ENCODE measurements around the gene ERMN.

Gene ERMN

DNA sequence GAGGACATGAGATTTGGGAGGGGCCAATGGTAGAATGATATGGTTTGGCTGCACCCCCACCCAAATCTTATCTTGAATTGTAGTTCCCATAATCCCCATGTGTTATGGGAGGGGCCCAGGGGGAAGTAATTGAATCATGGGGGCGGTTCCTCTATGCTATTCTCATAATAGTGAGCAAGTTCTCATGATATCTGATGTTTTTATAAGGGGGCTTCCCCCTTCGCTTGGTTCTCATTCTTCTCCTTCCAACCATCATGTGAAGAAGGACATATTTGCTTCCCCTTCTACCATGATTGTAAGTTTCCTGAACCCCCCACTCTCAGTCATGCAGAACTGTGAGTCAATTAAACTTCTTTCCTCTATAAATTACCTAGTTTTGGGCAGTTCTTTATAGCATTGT, 37.0 kb upstream of the ERMN start:
- DNase-seq: no peak
- H3K9me3 ChIP-seq: no peaks in the 10 kb centered on the region
- H3K4me1 ChIP-seq: no peaks in the 10 kb centered on the region
- no peak overlapping the region for H3K4me3 ChIP-seq (ENCODE audit: low read depth, low read length)
- TF ChIP-seq, protein P1, sequence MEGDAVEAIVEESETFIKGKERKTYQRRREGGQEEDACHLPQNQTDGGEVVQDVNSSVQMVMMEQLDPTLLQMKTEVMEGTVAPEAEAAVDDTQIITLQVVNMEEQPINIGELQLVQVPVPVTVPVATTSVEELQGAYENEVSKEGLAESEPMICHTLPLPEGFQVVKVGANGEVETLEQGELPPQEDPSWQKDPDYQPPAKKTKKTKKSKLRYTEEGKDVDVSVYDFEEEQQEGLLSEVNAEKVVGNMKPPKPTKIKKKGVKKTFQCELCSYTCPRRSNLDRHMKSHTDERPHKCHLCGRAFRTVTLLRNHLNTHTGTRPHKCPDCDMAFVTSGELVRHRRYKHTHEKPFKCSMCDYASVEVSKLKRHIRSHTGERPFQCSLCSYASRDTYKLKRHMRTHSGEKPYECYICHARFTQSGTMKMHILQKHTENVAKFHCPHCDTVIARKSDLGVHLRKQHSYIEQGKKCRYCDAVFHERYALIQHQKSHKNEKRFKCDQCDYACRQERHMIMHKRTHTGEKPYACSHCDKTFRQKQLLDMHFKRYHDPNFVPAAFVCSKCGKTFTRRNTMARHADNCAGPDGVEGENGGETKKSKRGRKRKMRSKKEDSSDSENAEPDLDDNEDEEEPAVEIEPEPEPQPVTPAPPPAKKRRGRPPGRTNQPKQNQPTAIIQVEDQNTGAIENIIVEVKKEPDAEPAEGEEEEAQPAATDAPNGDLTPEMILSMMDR (IDR thresholded peaks at IDR 0.05; ENCODE audit: low read depth, low read length): no peak
- H3K27me3 ChIP-seq: no peaks in the 10 kb centered on the region
- no peaks in the 10 kb centered on the region for H3K36me3 ChIP-seq

DNA sequence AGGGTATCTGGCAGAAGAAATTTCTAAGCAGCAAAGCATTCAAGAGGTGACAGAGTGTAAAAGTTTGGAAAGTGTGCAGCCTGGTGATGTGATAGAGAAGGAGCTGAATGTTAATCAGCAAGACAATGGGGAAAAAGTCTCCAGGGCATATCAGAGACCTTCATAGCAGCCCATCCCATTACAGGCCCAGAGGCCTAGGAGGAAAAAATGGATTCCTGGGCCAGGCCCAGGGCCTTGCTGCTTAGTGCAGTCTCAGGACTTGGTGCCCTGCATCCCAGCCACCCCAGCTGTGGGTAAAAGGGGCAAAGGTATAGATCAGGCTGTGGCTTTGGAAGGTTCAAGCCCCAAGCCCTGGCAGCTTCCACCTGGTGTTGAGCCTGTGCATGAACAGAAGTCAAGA, 35.9 kb upstream of the ERMN start:
- H3K36me3 ChIP-seq: no peaks in the 10 kb centered on the region
- DNase-seq: no peak
- TF ChIP-seq, protein P1 (IDR thresholded peaks at IDR 0.05; ENCODE audit: low read depth, low read length): no peak

DNA sequence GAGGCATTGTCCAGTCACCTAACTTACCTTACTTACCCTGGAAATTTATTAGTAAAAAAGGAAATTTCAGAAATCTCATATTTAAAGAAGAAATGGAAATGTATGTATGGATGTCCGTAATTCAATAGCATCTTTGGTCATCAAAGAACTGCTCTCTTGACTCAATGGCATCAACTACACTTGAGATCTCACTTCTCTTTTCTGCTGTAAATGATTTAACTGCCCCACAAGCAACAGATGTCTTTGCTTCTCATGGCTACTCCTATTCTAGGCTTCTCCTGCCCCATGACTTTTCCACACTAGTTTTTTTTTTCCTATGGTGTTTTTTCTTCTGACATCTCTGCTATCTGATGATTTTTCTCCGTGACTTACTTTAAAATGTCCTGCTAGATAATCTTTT, 34.0 kb upstream of the ERMN start:
- Histone ChIP-seq H3K4me1 (no peaks in the 10 kb centered on the region), H3K36me3 (no peaks in the 10 kb centered on the region), H3K4me3 (ENCODE audit: low read depth, low read length) (no peak overlapping the region), H3K9me3 (no peaks in the 10 kb centered on the region), H3K27me3 (no peaks in the 10 kb centered on the region)
- TF ChIP-seq, protein P1 (IDR thresholded peaks at IDR 0.05; ENCODE audit: low read depth, low read length): no peak
- no peak for DNase-seq

More for the DNA sequence above, 35.9 kb upstream of the ERMN start:
- Histone ChIP-seq H3K27me3 (no peaks in the 10 kb centered on the region), H3K9me3 (no peaks in the 10 kb centered on the region), H3K4me1 (no peaks in the 10 kb centered on the region), H3K4me3 (ENCODE audit: low read depth, low read length) (no peak overlapping the region)

DNA sequence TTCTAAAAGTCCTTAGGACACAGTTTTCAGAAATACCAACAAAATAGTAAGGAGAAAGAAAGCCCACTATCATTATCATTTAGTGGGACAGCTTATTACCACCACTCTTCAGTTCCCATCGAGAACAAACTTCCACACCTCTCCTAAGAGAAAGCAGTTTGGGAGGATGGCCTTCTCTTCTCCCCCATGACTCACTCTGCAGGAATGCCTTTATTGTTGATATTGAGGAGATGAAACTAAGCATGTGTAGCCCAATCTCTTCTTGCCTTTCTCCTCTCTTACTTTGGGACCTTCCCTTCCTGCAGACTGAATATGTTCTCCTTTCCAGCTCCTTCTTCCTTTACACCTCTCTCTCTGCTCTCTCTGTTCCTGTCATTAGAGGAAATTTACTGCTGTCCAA, 30.0 kb upstream of the ERMN start:
- H3K27me3 ChIP-seq: no peaks in the 10 kb centered on the region
- no peak overlapping the region for H3K4me3 ChIP-seq (ENCODE audit: low read depth, low read length)
- H3K4me1 ChIP-seq: no peaks in the 10 kb centered on the region
- DNase-seq: no peak
- H3K9me3 ChIP-seq: no peaks in the 10 kb centered on the region
- TF ChIP-seq, protein P1 (IDR thresholded peaks at IDR 0.05; ENCODE audit: low read depth, low read length): no peak
- H3K36me3 ChIP-seq: no peaks in the 10 kb centered on the region

GRCh38 chr2:157349949-157350515, 24.4 kb upstream of the ERMN start:
- Histone ChIP-seq H3K9me3 (no peaks in the 10 kb centered on the region), H3K27me3 (no peaks in the 10 kb centered on the region), H3K4me3 (ENCODE audit: low read depth, low read length) (no peak overlapping the region), H3K4me1 (no peaks in the 10 kb centered on the region), H3K36me3 (no peaks in the 10 kb centered on the region)
- TF ChIP-seq, protein P1 (IDR thresholded peaks at IDR 0.05; ENCODE audit: low read depth, low read length): no peak
- DNase-seq: no peak

DNA sequence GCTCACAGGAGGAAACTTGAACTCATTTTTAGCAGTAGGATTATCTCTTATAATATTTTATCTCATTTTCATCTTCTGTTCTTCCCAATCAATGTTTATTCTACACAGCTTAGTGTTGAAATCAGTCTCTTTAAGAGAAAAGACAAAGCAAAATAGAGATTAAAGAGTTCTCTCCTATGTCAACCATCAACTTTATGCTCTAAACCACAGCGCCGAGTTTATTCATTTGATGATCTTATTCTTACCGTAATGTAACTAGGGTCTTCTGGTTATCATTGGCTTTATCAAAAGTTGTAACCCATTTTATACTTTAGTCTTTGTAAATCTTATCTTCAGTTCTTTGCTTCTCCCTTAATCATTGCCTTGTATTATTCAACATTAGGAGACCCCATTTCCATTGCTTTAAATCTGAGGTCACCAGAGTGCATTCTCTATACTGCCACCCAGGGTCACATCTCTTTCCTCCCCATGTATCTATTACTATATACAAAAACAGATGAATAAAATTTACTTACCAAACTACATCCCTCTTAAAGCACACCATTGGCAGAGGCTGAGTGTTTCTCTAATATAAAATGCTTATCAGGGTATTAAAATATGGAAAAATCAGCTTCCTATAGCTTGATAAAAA, 22.8 kb upstream of the ERMN start:
- TF ChIP-seq, protein P1 (IDR thresholded peaks at IDR 0.05; ENCODE audit: low read depth, low read length): no peak
- no peaks in the 10 kb centered on the region for H3K4me1 ChIP-seq
- no peaks in the 10 kb centered on the region for H3K27me3 ChIP-seq
- no peaks in the 10 kb centered on the region for H3K36me3 ChIP-seq
- H3K4me3 ChIP-seq (ENCODE audit: low read depth, low read length): no peak overlapping the region
- no peak for DNase-seq
- no peaks in the 10 kb centered on the region for H3K9me3 ChIP-seq
